HS-27A (cell line): ENCODE results near the gene TCF3.

Experiments
- DNase-seq: peaks from one replicate; pipeline ENCODE4 v3.0.0-alpha.2; 2012; ENCODE audit warnings: low read depth, missing footprints

Gene TCF3

GRCh38 chr19:1580957-1581356 lies 71.5 kb downstream of the TCF3 start:
- DNase-seq = no peak

GRCh38 chr19:1580382-1580781 lies 72.0 kb downstream of the TCF3 start:
- no peak for DNase-seq

- no peak for DNase-seq
Observed at GRCh38 chr19:1579222-1579621, 73.2 kb downstream of the TCF3 start.

GRCh38 chr19:1577929-1578618 lies 74.3 kb downstream of the TCF3 start:
- no peak for DNase-seq

GRCh38 chr19:1577090-1577928 lies 75.1 kb downstream of the TCF3 start:
- no peak for DNase-seq

GRCh38 chr19:1576242-1577089 lies 75.9 kb downstream of the TCF3 start:
- no peak for DNase-seq

- DNase-seq = no peak
Observed at GRCh38 chr19:1575323-1576241, 76.8 kb downstream of the TCF3 start.

GRCh38 chr19:1574354-1575136 lies 77.9 kb downstream of the TCF3 start:
- DNase-seq = no peak

- DNase-seq = no peak
Observed at GRCh38 chr19:1572795-1573194, 79.6 kb downstream of the TCF3 start.

- no peak for DNase-seq
Observed at GRCh38 chr19:1571358-1571757, 81.1 kb downstream of the TCF3 start.

GRCh38 chr19:1570836-1571235 lies 81.6 kb downstream of the TCF3 start:
- DNase-seq = no peak

- DNase-seq = no peak
Observed at GRCh38 chr19:1569997-1570396, 82.4 kb downstream of the TCF3 start.

- no peak for DNase-seq
Observed at GRCh38 chr19:1568320-1569019, 83.9 kb downstream of the TCF3 start, which contains the start of gene MEX3D. Gene MEX3D (minus strand): TSS chr19:1568325. CDS start chr19:1568058, 267 bp downstream.

- no peak for DNase-seq
Observed at GRCh38 chr19:1567848-1568227, 84.6 kb downstream of the TCF3 start.

- no peak for DNase-seq
Observed at GRCh38 chr19:1567116-1567847, 85.1 kb downstream of the TCF3 start.

GRCh38 chr19:1566392-1567115 lies 85.9 kb downstream of the TCF3 start:
- DNase-seq = no peak

GRCh38 chr19:1563251-1563650 lies 89.2 kb downstream of the TCF3 start:
- no peak for DNase-seq

- no peak for DNase-seq
Observed at GRCh38 chr19:1561236-1561842, 91.1 kb downstream of the TCF3 start.
